Adrenal gland (tissue), 12 donors: Measurements from ENCODE around the gene FHIT. TPM values are rescaled to one million over a fixed set of nuclear protein-coding genes. Genes with fewer than 3 reads are reported as not detected.

Experiments
- DNase-seq, 7 donors: peaks; one replicate each; pipeline ENCODE4 v3.0.0-alpha.2; 2019 to 2020
- H3K27ac ChIP-seq, 5 donors: fragments of 200-600 bp; sonication (generic) in 4 of 5; 1 replicate in 3 of 5; 2 replicates in 2 of 5; pipeline versions ENCODE4 v1.5.1 to v1.8.0; 2016 to 2020; ENCODE audit warnings: mild to moderate bottlenecking in 1 of 5
- H3K27me3 ChIP-seq: fragments of 200-600 bp; 2 replicates; pipeline ENCODE4 v1.8.0; 2021
- H3K36me3 ChIP-seq, 2 donors: fragments of 200-600 bp; replicated peaks in 1 of 2; 1 replicate in 1 of 2; 2 replicates in 1 of 2; pipeline versions ENCODE4 v1.5.1 to v1.8.0; 2018 to 2022
- H3K4me1 ChIP-seq, 2 donors: fragments of 200-600 bp; replicated peaks in 1 of 2; 1 replicate in 1 of 2; 2 replicates in 1 of 2; pipeline versions ENCODE4 v1.5.1 to v1.8.0; 2018 to 2021
- H3K4me3 ChIP-seq, 4 donors: fragments of 200-600 bp; sonication (generic) in 3 of 4; one replicate each; pipeline ENCODE4 v1.5.1; 2016 to 2018
- H3K9me3 ChIP-seq, 3 donors: fragments of 200-600 bp; sonication (generic) in 1 of 3; replicated peaks in 1 of 3; 1 replicate in 2 of 3; 2 replicates in 1 of 3; pipeline versions ENCODE4 v1.5.1 to v1.8.0; 2016 to 2021
- POLR2A ChIP-seq, 2 donors: fragments of 450-650 bp; IDR thresholded peaks; one replicate each; pipeline ENCODE4 v1.6.1; 2017; ENCODE audit warnings: antibody characterized with exemption in 2 of 2, mild to moderate bottlenecking in 2 of 2, moderate library complexity in 1 of 2
- WGBS, 4 donors: extraction: QIAGEN DNeasy Blood & Tissue Kit in 2 of 4; methylation state at CpG; one replicate each; pipeline versions ENCODE4 v1.1.5 to v1.1.7; 2013 to 2017; 5-methylcytosine and 5-hydroxymethylcytosine counted together
- intact Hi-C, 2 donors: fragments of 100-400 bp; cut with DNase I; formaldehyde crosslinking; loops; one replicate each; pipeline versions ENCODE4 v1.14.1 to v1.15.0; 2022 to 2023
- polyA plus RNA-seq, 3 donors: library from polyadenylated mRNA; stranded (reverse); fragments of 200-250 nt in 2 of 3; fragments of 350-450 nt in 1 of 3; fragmentation: Illumina TruSeq in 1 of 3; extraction: RNeasy Lipid Tissue Mini Kit (QIAGEN cat#74804) in 1 of 3; gene quantifications; one replicate each; pipeline ENCODE4 v1.2.3, GENCODE V29; 2013 to 2014
- total RNA-seq, 9 donors: library from RNA; depleted of rRNA in 4 of 9; stranded (reverse); fragments of >200 nt in 4 of 9; fragments of 120-200 nt in 1 of 9; fragmentation: NEBNext Ultra II Directional in 1 of 9; extraction: Animal tissue kit (Norgen Biotek cat#: 25700) in 1 of 9; gene quantifications; one replicate each; pipeline versions ENCODE4 v1.1.0 to v1.2.4, GENCODE V29; 2013 to 2023
- TF ChIP-seq, protein P1 (sequence below), 6 experiments: fragments of 450-650 bp in 4 of 6; fragments of 200-600 bp in 2 of 6; sonication (generic) in 1 of 6; IDR thresholded peaks; 1 replicate in 5 of 6; 2 replicates in 1 of 6; pipeline versions ENCODE4 v1.5.1 to v1.8.0; 2016 to 2021; ENCODE audit warnings: antibody characterized with exemption in 6 of 6, mild to moderate bottlenecking in 2 of 6, moderate library complexity in 1 of 6
- donor health status: healthy with polysubstance abuse.
- donor health status: Bipolar disorder and iron deficiency.
- donor health status: DM: yes; HTN: yes; CAD: no.
- donor health status: DM: no; HTN: no; CAD: no.
- donor health status: DM: no; HTN: no; CAD: no.
- donor health status: DM: yes; HTN: yes; CAD: no.

FHIT gene
- total and polyA plus RNA-seq, 12 donors: 14.1 to 43.9 (median 28.8) TPM

DNA sequence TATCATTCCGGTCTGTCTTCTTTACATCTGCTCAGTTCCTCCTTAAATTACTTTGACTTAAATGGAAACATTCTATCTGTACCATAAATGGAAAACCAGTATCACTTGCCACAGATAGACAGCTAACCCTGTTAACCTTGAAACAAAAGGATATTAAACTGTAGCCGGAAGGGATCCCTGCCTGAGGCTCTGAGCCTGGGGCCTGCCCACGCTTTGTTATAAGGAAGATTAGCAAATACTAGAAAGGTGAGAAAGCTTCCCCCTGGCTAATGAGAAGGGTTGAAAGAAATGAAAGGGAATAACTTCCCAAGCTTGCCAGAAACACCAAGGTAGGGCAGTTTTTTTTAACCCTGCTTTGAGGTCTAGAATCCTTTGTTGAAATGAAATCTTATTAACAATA, 927.6 kb downstream of the FHIT start:
- TF ChIP-seq, protein P1, sequence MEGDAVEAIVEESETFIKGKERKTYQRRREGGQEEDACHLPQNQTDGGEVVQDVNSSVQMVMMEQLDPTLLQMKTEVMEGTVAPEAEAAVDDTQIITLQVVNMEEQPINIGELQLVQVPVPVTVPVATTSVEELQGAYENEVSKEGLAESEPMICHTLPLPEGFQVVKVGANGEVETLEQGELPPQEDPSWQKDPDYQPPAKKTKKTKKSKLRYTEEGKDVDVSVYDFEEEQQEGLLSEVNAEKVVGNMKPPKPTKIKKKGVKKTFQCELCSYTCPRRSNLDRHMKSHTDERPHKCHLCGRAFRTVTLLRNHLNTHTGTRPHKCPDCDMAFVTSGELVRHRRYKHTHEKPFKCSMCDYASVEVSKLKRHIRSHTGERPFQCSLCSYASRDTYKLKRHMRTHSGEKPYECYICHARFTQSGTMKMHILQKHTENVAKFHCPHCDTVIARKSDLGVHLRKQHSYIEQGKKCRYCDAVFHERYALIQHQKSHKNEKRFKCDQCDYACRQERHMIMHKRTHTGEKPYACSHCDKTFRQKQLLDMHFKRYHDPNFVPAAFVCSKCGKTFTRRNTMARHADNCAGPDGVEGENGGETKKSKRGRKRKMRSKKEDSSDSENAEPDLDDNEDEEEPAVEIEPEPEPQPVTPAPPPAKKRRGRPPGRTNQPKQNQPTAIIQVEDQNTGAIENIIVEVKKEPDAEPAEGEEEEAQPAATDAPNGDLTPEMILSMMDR (IDR thresholded peaks at IDR 0.05): no peak
- no peak for TF ChIP-seq POLR2A (IDR thresholded peaks at IDR 0.05)
- DNase-seq: no peak
- 88 to 91% (median 89%) methylated on average over 3 of the region's 3 CpGs for WGBS, 4 donors

DNA sequence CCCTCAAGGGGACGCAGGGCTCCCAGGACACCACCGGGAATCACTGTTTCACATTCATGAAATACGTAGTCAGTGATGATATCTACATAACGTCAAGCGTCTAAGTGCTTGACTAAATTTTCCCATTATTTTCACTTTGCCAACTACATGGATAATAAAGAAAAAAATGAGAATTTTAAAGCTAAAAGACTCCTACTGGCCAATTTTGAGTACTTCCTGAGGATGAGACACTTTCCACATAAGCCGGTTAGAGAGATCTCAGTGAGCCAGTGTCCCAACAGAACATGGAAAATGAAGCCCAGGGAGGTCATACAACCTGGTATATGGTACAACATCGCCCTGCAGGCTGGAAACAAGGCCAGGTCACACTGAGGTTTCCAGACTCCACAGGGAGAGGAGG, 928.1 kb downstream of the FHIT start:
- H3K4me3 ChIP-seq: no peak overlapping the region
- H3K9me3 ChIP-seq: no peaks in the 10 kb centered on the region
- no peaks in the 10 kb centered on the region for H3K36me3 ChIP-seq
- no peaks in the 10 kb centered on the region for H3K4me1 ChIP-seq
- no peaks in the 10 kb centered on the region for H3K27me3 ChIP-seq
- no peak for DNase-seq
- no peak for TF ChIP-seq POLR2A (IDR thresholded peaks at IDR 0.05)
- TF ChIP-seq, protein P1 (IDR thresholded peaks at IDR 0.05): no peak
- intact Hi-C loops: no loop called here
- no peak overlapping the region for H3K27ac ChIP-seq
- 89 to 95% (median 92%) methylated on average over 7 of the region's 7 CpGs for WGBS, 4 donors

More for the DNA sequence above, 927.6 kb downstream of the FHIT start:
- Histone ChIP-seq H3K27ac (no peak overlapping the region), H3K9me3 (no peaks in the 10 kb centered on the region), H3K27me3 (no peaks in the 10 kb centered on the region), H3K4me1 (no peaks in the 10 kb centered on the region), H3K36me3 (no peaks in the 10 kb centered on the region), H3K4me3 (no peak overlapping the region)
- intact Hi-C loops: no loop called here

DNA sequence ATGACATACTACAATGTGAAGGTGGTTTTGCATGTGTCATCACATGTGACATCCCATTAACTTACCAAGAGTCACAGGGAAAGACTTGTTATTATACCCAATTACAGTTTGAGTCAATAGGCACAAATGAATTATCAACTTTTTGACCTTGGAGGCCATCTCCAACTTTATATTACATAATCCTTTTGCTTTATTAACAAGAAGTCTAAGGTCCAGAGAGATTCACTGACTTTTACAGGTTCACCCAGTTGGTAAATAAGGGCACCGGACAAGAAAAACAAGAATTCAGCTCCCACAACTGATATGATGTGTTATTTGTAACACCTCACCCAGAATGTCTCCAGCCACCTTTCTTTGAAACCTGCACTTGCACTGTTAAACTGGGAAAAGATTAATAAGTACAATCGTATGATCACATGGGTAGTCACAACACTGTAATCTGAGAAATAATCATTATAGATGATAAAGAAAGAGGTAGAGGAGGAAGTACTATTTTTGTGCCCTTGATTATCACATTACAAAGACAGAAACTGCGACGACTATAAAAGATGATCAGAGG, 928.9 kb downstream of the FHIT start:
- Histone ChIP-seq H3K9me3 (no peaks in the 10 kb centered on the region), H3K27ac (no peak overlapping the region), H3K36me3 (no peaks in the 10 kb centered on the region), H3K27me3 (no peaks in the 10 kb centered on the region), H3K4me3 (no peak overlapping the region), H3K4me1 (no peaks in the 10 kb centered on the region)
- intact Hi-C loops: no loop called here
- 59 to 74% (median 66%) methylated on average over 4 of the region's 4 CpGs for WGBS, 4 donors
- TF ChIP-seq, protein P1 (IDR thresholded peaks at IDR 0.05): no peak
- TF ChIP-seq POLR2A (IDR thresholded peaks at IDR 0.05): no peak
- DNase-seq: no peak

DNA sequence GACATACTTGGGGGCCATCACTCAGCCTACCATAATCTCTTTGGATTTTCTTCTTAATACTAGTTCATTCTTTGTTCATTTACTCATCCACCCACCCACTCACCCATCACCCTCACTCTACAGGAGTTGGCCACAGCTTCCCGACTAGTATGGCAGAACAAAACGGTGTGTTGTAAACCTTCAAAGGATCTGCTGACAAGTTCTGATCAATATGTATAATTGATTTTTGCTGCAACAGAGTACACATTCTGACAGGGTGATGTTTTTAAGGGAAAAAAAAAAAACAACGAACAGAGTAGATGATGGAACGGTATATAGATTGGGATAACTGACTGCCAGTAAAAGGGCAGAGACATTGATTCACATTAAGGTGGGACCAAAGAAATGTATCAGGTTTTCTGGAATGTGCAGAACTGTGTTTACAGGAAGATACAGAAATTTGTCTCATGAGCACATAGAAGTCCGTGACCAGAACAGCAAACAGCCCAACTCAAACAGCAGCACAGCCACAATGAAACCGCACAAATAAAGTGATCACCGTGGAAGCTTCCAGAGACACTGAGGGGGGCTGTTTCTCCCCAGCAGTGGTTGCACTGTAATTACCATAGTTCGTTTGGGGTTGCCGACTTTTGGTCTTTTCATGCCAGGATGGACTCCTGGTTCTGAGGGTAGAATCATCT, 931.9 kb downstream of the FHIT start:
- no peak for DNase-seq
- no peak overlapping the region for H3K27ac ChIP-seq
- intact Hi-C loops: no loop called here
- WGBS, 4 donors: 94 to 98% (median 97%) methylated on average over 9 of the region's 9 CpGs
- no peaks in the 10 kb centered on the region for H3K27me3 ChIP-seq
- no peaks in the 10 kb centered on the region for H3K36me3 ChIP-seq
- H3K4me1 ChIP-seq: no peaks in the 10 kb centered on the region
- no peak overlapping the region for H3K4me3 ChIP-seq
- TF ChIP-seq, protein P1 (IDR thresholded peaks at IDR 0.05): no peak
- H3K9me3 ChIP-seq: no peaks in the 10 kb centered on the region
